Activated T-cell treated with anti-CD3 and anti-CD28 coated beads, Interleukin-2, amount 50 U/mL, for 4 hours (primary cell): Measurements from ENCODE around the gene SDR42E1. TPM values are rescaled to one million over a fixed set of nuclear protein-coding genes. Genes with fewer than 3 reads are reported as not detected.

Experiments used
- ATAC-seq, 2 donors: fragments of 200-7000 bp; cut with Tn5 transposase; one replicate each; pipeline ENCODE4 v1.10.0; 2021
- DNase-seq: peaks from one replicate; pipeline ENCODE4 v3.0.0-alpha.2; 2020
- H3K27me3 Mint-ChIP-seq: one replicate; pipeline ENCODE4 v1.8.0; 2021; ENCODE audit warnings: low read depth, mixed read lengths
- H3K36me3 Mint-ChIP-seq: one replicate; pipeline ENCODE4 v1.8.0; 2022; ENCODE audit warnings: mixed read lengths; ENCODE audit not compliant: insufficient read depth
- H3K4me1 Mint-ChIP-seq: one replicate; pipeline ENCODE4 v1.8.0; 2021; ENCODE audit warnings: low read depth, mixed read lengths
- H3K4me3 Mint-ChIP-seq: one replicate; pipeline ENCODE4 v1.8.0; 2021; ENCODE audit warnings: mild to moderate bottlenecking, moderate library complexity, mixed read lengths
- H3K9me3 Mint-ChIP-seq: one replicate; pipeline ENCODE4 v1.8.0; 2021; ENCODE audit warnings: mixed read lengths
- total RNA-seq, 3 donors: library from RNA; stranded (reverse); gene quantifications; one replicate each; pipeline ENCODE4 v1.2.1, GENCODE V29; 2021

The SDR42E1 gene
- total RNA-seq, 3 donors from 2014 or later, result 2.0 to 5.7 (median 5.5) TPM

GRCh38 chr16:81967358-81967757 lies 43.9 kb downstream of the SDR42E1 start:
- DNase-seq (no peak), ATAC-seq (no peak)
- no peaks in the 10 kb centered on the region for H3K27me3 Mint-ChIP-seq
- peaks cover 10% of the 10 kb centered on the region for H3K9me3 Mint-ChIP-seq
- no peak overlapping the region for H3K4me3 Mint-ChIP-seq
- H3K36me3 Mint-ChIP-seq, result no peaks in the 10 kb centered on the region
- H3K4me1 Mint-ChIP-seq, result no peaks in the 10 kb centered on the region

DNA sequence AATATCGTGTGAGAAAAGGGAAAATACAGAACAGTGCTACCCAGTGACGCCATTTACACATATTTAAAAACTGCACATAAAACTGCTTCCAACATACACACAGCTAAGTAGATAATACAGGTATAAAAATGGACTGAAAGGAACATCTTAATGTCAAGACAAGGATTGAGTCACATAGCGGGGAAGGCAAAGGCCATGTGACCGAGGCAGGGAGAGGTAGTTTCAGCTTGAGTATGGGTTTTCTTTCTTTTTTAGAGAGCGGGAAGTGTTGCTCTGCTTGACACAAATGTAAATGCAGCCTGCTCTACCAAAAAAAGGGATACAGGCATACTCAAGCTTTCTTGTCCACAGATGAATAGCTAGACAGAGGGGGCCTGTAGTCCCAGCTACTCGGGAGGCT lies 46.5 kb downstream of the SDR42E1 start:
- Mint-ChIP-seq H3K36me3 (no peaks in the 10 kb centered on the region), H3K9me3 (no peaks in the 10 kb centered on the region), H3K27me3 (no peaks in the 10 kb centered on the region), H3K4me3 (no peak overlapping the region), H3K4me1 (no peaks in the 10 kb centered on the region)
- DNase-seq, result no peak
- ATAC-seq, result no peak

GRCh38 chr16:81956213-81956948 lies 54.9 kb downstream of the SDR42E1 start:
- Mint-ChIP-seq H3K36me3 (no peaks in the 10 kb centered on the region), H3K27me3 (peaks cover 2% of the 10 kb centered on the region), H3K9me3 (peaks cover 7% of the 10 kb centered on the region), H3K4me1 (no peaks in the 10 kb centered on the region), H3K4me3 (no peak overlapping the region)
- DNase-seq, result no peak
- ATAC-seq, result no peak

- peaks cover 6% of the 10 kb centered on the region for H3K27me3 Mint-ChIP-seq
- ATAC-seq, result no peak
- H3K4me3 Mint-ChIP-seq, result no peak overlapping the region
- DNase-seq, result no peak
- H3K4me1 Mint-ChIP-seq, result no peaks in the 10 kb centered on the region
- peaks cover 15% of the 10 kb centered on the region for H3K9me3 Mint-ChIP-seq
- peaks cover 2% of the 10 kb centered on the region for H3K36me3 Mint-ChIP-seq
These were observed 59.7 kb downstream of the SDR42E1 start for GRCh38 chr16:81951564-81951963.

- DNase-seq, result no peak
- no peaks in the 10 kb centered on the region for H3K4me1 Mint-ChIP-seq
- peaks cover 2% of the 10 kb centered on the region for H3K36me3 Mint-ChIP-seq
- ATAC-seq, result no peak
- peaks cover 6% of the 10 kb centered on the region for H3K9me3 Mint-ChIP-seq
- H3K27me3 Mint-ChIP-seq, result peaks cover 4% of the 10 kb centered on the region
- H3K4me3 Mint-ChIP-seq, result no peak overlapping the region
These were observed 65.1 kb downstream of the SDR42E1 start for GRCh38 chr16:81946206-81946605.

DNA sequence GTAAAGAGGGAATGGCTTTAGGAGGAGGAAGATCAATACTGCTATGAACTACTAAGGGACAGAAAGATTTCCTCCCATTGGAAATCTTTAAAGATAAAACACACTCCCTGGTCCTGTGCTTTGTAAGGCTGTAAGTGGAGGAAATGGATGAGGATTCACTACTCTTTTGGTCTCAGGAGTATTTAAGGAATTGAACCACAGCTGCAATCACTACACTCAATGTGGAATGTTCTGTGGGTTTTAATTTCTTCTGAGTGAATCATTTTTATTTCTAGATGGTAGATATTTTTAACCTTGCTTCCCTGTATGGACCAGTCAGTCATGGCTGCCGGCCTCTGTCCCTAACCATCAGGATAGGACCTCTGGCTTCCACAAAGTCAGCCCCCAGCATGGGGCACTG lies 65.6 kb downstream of the SDR42E1 start:
- H3K4me1 Mint-ChIP-seq, result no peaks in the 10 kb centered on the region
- peaks cover 3% of the 10 kb centered on the region for H3K9me3 Mint-ChIP-seq
- DNase-seq (no peak), ATAC-seq (no peak)
- H3K4me3 Mint-ChIP-seq, result no peak overlapping the region
- peaks cover 2% of the 10 kb centered on the region for H3K36me3 Mint-ChIP-seq
- H3K27me3 Mint-ChIP-seq, result peaks cover 4% of the 10 kb centered on the region

DNA sequence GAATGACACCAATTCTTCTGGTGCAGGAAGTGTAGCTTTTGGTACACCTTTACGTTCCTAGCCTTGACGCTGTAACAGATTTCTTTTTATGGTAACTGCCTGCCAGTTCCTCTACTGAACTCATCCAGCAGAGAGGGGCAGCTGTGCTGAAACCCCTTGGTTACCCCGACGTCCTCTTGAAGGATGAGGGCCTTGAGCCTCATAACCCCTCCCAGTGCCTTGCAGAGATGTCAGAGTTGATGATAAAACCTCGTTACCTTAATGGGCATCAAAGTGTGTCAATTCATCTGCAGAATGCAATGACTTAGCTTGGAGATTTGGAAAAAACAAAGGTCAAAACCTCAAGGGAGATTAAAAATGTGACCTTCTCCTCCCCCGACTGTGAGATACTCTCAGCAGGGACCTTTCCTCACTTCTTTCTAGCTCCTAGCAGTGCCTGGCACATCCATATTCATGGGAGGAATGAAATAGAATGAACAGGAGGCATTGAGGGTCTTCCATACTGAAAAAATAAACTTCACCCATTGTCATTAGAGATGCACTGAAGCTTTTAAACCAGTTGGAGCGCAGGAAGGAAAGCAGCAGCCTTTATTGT lies 69.2 kb downstream of the SDR42E1 start:
- no peak for DNase-seq

DNA sequence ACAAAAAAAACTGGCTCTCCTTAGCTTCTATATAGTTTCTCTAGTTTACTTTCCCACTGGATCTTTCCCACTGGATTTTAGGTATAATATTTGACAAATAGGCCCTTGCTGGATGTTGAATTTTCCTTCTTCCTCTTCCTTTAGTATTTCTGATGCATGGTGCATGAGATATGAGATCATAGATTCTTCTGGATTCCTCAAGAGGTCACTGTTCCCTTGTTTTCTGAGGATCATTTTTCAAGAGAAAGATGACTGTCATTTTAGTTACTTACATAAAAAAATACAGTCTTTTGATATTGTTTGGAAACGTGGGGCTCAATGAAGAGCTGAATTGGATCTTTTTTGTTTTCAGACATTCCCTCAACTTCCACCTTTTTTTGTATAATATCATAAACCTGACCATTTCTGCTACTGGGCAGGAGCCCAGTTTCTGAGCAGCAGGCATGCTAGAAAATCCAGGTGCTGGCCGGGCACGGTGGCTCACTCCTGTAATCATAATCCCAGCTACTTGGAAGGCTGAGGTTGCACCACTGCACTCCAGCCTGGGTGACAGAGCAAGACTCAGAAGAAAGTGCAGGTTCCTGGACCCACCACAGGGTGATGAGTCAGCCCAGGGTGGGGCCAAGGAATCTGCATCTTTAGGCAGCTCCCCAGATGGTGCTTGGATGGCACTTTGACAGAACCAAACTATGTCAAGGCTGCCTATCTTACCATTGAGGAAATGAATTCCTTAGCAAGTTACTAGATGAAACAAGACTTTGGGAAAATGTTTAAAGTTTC lies 70.3 kb downstream of the SDR42E1 start:
- DNase-seq (no peak), ATAC-seq (no peak)
- no peak overlapping the region for H3K4me3 Mint-ChIP-seq
- H3K36me3 Mint-ChIP-seq, result no peaks in the 10 kb centered on the region
- no peaks in the 10 kb centered on the region for H3K4me1 Mint-ChIP-seq
- H3K9me3 Mint-ChIP-seq, result no peaks in the 10 kb centered on the region
- H3K27me3 Mint-ChIP-seq, result no peaks in the 10 kb centered on the region

More for the DNA sequence above, 69.2 kb downstream of the SDR42E1 start:
- Mint-ChIP-seq H3K9me3 (no peaks in the 10 kb centered on the region), H3K27me3 (no peaks in the 10 kb centered on the region), H3K36me3 (no peaks in the 10 kb centered on the region), H3K4me1 (no peaks in the 10 kb centered on the region), H3K4me3 (no peak overlapping the region)
- ATAC-seq, result no peak

- DNase-seq (no peak), ATAC-seq (no peak)
- Mint-ChIP-seq H3K4me3 (no peak overlapping the region), H3K9me3 (no peaks in the 10 kb centered on the region), H3K27me3 (no peaks in the 10 kb centered on the region), H3K4me1 (no peaks in the 10 kb centered on the region), H3K36me3 (no peaks in the 10 kb centered on the region)
These were observed 71.9 kb downstream of the SDR42E1 start for GRCh38 chr16:81939164-81940056.

Other genes with a start within 250 kb of the SDR42E1 start
- gene PLCG2, start 232.2 kb downstream of the SDR42E1 start, total RNA-seq, result 1 to 10 TPM; 2.6 to 3.4 (median 2.7) TPM
- gene HSD17B2, start 23.8 kb upstream of the SDR42E1 start, total RNA-seq, result not detected
- gene MPHOSPH6, start 158.8 kb upstream of the SDR42E1 start, total RNA-seq, result 10 to 100 TPM; 51.7 to 60.0 (median 59.3) TPM